HL-60 (cell line): Measurements from ENCODE around the gene USP14.

Experiments used
- POLR2AphosphoS5 ChIP-seq: IDR thresholded peaks from 2 replicates; pipeline ENCODE4 v1.6.1; 2012; ENCODE audit warnings: low read depth
- TF ChIP-seq, protein P1 (sequence below): IDR thresholded peaks from one replicate; pipeline ENCODE4 v1.5.1; 2011; ENCODE audit warnings: low read length, control low read depth, inconsistent platforms; ENCODE audit not compliant: insufficient read depth

DNA sequence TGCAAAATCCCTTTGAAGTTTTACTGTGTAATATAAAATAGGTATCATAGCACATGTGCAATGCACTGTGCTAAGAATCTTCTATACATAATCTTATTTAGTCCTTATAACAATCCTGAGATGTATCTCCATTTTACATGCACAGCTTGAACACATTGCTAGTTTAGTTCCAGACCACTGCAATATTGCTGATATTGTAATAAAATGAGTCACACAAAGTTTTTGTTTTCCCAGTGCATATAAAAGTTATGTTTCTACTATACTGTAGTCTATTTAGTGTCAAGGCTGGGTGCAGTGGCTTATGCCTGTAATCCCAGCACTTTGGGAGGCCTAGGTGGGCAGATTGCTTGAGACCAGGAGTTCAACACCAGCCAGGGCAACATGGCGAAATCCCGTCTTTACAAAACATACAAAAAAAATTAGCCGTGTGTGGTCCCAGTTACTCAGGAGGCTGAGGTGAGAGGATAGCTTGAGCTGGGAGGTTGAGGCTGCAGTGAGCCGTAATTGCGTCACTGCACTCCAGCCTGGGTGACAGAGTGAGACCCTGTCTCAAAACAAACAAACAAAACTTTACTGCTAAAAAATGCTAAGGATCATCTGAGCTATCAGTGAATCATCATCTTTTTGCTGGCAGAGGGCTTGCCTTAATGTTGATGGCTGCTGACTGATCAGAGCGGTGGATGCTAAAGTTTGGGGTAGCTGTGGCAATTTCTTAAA is 1.7 kb upstream of the USP14 start:
- TF ChIP-seq POLR2AphosphoS5 = no peak
- TF ChIP-seq, protein P1, sequence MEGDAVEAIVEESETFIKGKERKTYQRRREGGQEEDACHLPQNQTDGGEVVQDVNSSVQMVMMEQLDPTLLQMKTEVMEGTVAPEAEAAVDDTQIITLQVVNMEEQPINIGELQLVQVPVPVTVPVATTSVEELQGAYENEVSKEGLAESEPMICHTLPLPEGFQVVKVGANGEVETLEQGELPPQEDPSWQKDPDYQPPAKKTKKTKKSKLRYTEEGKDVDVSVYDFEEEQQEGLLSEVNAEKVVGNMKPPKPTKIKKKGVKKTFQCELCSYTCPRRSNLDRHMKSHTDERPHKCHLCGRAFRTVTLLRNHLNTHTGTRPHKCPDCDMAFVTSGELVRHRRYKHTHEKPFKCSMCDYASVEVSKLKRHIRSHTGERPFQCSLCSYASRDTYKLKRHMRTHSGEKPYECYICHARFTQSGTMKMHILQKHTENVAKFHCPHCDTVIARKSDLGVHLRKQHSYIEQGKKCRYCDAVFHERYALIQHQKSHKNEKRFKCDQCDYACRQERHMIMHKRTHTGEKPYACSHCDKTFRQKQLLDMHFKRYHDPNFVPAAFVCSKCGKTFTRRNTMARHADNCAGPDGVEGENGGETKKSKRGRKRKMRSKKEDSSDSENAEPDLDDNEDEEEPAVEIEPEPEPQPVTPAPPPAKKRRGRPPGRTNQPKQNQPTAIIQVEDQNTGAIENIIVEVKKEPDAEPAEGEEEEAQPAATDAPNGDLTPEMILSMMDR = no peak
